ENCODE data around the gene NABP2.

GRCh38 chr12:56248711-56249110 lies 24.6 kb downstream of the NABP2 start:
- TF ChIP-seq CSRNP3 (CRISPR knock-in tag; IDR thresholded peaks at IDR 0.05) (no peak), GLIS3 (CRISPR knock-in tag; IDR thresholded peaks at IDR 0.05) (no peak), ARNTL (CRISPR knock-in tag; IDR thresholded peaks at IDR 0.05; ENCODE audit: borderline replicate concordance, low read depth) (no peak), TSHZ2 (CRISPR knock-in tag; IDR thresholded peaks at IDR 0.05) (no peak), BACH2 (CRISPR knock-in tag; IDR thresholded peaks at IDR 0.05; ENCODE audit: borderline replicate concordance) (no peak), POU6F1 (CRISPR knock-in tag; IDR thresholded peaks at IDR 0.05; ENCODE audit: borderline replicate concordance, low read depth) (no peak)
